HepG2 (cell line): Measurements from ENCODE around the gene THBD.

ENCODE experiments used
- EZH2 ChIP-seq: conservative IDR thresholded peaks from 2 replicates; pipeline ENCODE4 v1.6.1; 2012; ENCODE audit warnings: mild to moderate bottlenecking, low read depth, low read length, moderate library complexity
- JUND ChIP-seq: sonication (generic); formaldehyde crosslinking; IDR thresholded peaks from 2 replicates; pipeline ENCODE4 v1.8.0; 2022; ENCODE audit warnings: mild to moderate bottlenecking, missing genetic modification reagents
- NR1H2 ChIP-seq: sonication (generic); formaldehyde crosslinking; IDR thresholded peaks from 2 replicates; pipeline ENCODE4 v1.8.1; 2022; ENCODE audit warnings: low read depth, missing genetic modification reagents, borderline replicate concordance
- RAD21 ChIP-seq: fragments of 450-650 bp; formaldehyde crosslinking; IDR thresholded peaks from 2 replicates; pipeline ENCODE4 v1.5.0; 2020; ENCODE audit warnings: mild to moderate bottlenecking
- RFX5 ChIP-seq: IDR thresholded peaks from 2 replicates; pipeline ENCODE4 v1.6.1; 2011; ENCODE audit warnings: low read depth, low read length, improper control_type of control experiment
- SRSF9 ChIP-seq: fragments of 200-400 bp; formaldehyde crosslinking; IDR thresholded peaks from 2 replicates; pipeline ENCODE4 v1.6.1; 2018; ENCODE audit warnings: borderline replicate concordance, mild to moderate bottlenecking, low read depth, low read length; ENCODE audit not compliant: insufficient read depth, poor library complexity, severe bottlenecking
- ZBTB8A ChIP-seq: sonication (generic); formaldehyde crosslinking; IDR thresholded peaks from 2 replicates; pipeline ENCODE4 v1.4.0; 2020; ENCODE audit warnings: mild to moderate bottlenecking, low read depth, missing genetic modification reagents, borderline replicate concordance
- TF ChIP-seq, protein P1 (sequence below): sonication (generic); formaldehyde crosslinking; conservative IDR thresholded peaks from 2 replicates; pipeline ENCODE4 v1.4.0; 2020; ENCODE audit warnings: missing genetic modification reagents
- TF ChIP-seq, protein P2 (sequence below): sonication (generic); formaldehyde crosslinking; IDR thresholded peaks from 2 replicates; pipeline ENCODE4 v1.5.1; 2020; ENCODE audit warnings: missing genetic modification reagents, mild to moderate bottlenecking, borderline replicate concordance
- TF ChIP-seq, protein P3 (sequence below): IDR thresholded peaks from 2 replicates; pipeline ENCODE4 v1.6.1; 2016; ENCODE audit warnings: missing genetic modification reagents, missing compliant biosample characterization
- TF ChIP-seq, protein P4 (sequence below): sonication (generic); formaldehyde crosslinking; IDR thresholded peaks from 2 replicates; pipeline ENCODE4 v1.4.0; 2020; ENCODE audit warnings: missing genetic modification reagents
- TF ChIP-seq, protein P5 (sequence below): sonication (generic); formaldehyde crosslinking; IDR thresholded peaks from 2 replicates; pipeline ENCODE4 v1.5.0; 2020; ENCODE audit warnings: mild to moderate bottlenecking, missing genetic modification reagents, borderline replicate concordance
- TF ChIP-seq, protein P6 (sequence below): sonication (generic); formaldehyde crosslinking; IDR thresholded peaks from 2 replicates; pipeline ENCODE4 v1.5.1; 2020; ENCODE audit warnings: missing genetic modification reagents, mild to moderate bottlenecking, borderline replicate concordance
- TF ChIP-seq, protein P7 (sequence below): sonication (generic); formaldehyde crosslinking; IDR thresholded peaks from 2 replicates; pipeline ENCODE4 v1.5.0; 2020; ENCODE audit warnings: missing genetic modification reagents

DNA sequence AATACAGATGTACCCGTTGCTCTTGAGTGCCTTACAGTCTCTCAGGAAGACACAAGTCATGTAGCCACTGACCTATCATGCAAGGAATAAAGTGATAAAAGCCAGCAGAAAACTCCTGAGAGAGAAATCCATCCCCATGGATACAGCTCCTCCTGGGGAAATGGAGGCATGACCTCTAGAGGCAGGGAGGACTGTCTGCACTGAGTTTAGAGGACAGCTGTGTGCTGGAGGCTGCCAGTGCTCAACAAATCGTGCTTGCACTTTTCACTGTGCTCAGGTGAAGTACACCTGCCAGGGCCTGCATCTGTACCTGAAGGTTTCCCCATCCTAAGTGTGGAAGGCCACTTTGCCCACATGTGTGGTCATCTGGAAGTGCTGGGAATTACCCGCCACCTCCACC lies 24.6 kb upstream of the THBD start:
- no peak for TF ChIP-seq NR1H2
- TF ChIP-seq, protein P1, sequence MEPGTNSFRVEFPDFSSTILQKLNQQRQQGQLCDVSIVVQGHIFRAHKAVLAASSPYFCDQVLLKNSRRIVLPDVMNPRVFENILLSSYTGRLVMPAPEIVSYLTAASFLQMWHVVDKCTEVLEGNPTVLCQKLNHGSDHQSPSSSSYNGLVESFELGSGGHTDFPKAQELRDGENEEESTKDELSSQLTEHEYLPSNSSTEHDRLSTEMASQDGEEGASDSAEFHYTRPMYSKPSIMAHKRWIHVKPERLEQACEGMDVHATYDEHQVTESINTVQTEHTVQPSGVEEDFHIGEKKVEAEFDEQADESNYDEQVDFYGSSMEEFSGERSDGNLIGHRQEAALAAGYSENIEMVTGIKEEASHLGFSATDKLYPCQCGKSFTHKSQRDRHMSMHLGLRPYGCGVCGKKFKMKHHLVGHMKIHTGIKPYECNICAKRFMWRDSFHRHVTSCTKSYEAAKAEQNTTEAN (CRISPR knock-in tag) = no peak
- TF ChIP-seq RAD21 (CRISPR knock-in tag) = no peak
- TF ChIP-seq RFX5 = no peak
- TF ChIP-seq ZBTB8A (CRISPR knock-in tag) = no peak
- TF ChIP-seq, protein P2, sequence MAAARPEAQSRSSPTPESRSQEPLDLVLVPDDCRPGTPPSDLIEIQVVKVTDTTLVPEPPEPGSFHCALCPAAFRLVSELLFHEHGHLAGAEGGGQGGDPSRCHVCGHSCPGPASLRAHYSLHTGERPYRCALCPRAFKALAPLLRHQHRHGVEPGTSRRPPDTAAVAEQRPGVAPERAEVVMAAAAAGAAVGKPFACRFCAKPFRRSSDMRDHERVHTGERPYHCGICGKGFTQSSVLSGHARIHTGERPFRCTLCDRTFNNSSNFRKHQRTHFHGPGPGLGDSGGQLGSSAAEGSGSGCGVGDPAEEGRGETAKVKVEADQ (CRISPR knock-in tag) = no peak
- TF ChIP-seq, protein P3, sequence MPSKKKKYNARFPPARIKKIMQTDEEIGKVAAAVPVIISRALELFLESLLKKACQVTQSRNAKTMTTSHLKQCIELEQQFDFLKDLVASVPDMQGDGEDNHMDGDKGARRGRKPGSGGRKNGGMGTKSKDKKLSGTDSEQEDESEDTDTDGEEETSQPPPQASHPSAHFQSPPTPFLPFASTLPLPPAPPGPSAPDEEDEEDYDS (CRISPR knock-in tag) = no peak
- no peak for TF ChIP-seq SRSF9
- TF ChIP-seq, protein P4, sequence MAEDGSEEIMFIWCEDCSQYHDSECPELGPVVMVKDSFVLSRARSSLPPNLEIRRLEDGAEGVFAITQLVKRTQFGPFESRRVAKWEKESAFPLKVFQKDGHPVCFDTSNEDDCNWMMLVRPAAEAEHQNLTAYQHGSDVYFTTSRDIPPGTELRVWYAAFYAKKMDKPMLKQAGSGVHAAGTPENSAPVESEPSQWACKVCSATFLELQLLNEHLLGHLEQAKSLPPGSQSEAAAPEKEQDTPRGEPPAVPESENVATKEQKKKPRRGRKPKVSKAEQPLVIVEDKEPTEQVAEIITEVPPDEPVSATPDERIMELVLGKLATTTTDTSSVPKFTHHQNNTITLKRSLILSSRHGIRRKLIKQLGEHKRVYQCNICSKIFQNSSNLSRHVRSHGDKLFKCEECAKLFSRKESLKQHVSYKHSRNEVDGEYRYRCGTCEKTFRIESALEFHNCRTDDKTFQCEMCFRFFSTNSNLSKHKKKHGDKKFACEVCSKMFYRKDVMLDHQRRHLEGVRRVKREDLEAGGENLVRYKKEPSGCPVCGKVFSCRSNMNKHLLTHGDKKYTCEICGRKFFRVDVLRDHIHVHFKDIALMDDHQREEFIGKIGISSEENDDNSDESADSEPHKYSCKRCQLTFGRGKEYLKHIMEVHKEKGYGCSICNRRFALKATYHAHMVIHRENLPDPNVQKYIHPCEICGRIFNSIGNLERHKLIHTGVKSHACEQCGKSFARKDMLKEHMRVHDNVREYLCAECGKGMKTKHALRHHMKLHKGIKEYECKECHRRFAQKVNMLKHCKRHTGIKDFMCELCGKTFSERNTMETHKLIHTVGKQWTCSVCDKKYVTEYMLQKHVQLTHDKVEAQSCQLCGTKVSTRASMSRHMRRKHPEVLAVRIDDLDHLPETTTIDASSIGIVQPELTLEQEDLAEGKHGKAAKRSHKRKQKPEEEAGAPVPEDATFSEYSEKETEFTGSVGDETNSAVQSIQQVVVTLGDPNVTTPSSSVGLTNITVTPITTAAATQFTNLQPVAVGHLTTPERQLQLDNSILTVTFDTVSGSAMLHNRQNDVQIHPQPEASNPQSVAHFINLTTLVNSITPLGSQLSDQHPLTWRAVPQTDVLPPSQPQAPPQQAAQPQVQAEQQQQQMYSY (CRISPR knock-in tag) = no peak
- TF ChIP-seq, protein P5, sequence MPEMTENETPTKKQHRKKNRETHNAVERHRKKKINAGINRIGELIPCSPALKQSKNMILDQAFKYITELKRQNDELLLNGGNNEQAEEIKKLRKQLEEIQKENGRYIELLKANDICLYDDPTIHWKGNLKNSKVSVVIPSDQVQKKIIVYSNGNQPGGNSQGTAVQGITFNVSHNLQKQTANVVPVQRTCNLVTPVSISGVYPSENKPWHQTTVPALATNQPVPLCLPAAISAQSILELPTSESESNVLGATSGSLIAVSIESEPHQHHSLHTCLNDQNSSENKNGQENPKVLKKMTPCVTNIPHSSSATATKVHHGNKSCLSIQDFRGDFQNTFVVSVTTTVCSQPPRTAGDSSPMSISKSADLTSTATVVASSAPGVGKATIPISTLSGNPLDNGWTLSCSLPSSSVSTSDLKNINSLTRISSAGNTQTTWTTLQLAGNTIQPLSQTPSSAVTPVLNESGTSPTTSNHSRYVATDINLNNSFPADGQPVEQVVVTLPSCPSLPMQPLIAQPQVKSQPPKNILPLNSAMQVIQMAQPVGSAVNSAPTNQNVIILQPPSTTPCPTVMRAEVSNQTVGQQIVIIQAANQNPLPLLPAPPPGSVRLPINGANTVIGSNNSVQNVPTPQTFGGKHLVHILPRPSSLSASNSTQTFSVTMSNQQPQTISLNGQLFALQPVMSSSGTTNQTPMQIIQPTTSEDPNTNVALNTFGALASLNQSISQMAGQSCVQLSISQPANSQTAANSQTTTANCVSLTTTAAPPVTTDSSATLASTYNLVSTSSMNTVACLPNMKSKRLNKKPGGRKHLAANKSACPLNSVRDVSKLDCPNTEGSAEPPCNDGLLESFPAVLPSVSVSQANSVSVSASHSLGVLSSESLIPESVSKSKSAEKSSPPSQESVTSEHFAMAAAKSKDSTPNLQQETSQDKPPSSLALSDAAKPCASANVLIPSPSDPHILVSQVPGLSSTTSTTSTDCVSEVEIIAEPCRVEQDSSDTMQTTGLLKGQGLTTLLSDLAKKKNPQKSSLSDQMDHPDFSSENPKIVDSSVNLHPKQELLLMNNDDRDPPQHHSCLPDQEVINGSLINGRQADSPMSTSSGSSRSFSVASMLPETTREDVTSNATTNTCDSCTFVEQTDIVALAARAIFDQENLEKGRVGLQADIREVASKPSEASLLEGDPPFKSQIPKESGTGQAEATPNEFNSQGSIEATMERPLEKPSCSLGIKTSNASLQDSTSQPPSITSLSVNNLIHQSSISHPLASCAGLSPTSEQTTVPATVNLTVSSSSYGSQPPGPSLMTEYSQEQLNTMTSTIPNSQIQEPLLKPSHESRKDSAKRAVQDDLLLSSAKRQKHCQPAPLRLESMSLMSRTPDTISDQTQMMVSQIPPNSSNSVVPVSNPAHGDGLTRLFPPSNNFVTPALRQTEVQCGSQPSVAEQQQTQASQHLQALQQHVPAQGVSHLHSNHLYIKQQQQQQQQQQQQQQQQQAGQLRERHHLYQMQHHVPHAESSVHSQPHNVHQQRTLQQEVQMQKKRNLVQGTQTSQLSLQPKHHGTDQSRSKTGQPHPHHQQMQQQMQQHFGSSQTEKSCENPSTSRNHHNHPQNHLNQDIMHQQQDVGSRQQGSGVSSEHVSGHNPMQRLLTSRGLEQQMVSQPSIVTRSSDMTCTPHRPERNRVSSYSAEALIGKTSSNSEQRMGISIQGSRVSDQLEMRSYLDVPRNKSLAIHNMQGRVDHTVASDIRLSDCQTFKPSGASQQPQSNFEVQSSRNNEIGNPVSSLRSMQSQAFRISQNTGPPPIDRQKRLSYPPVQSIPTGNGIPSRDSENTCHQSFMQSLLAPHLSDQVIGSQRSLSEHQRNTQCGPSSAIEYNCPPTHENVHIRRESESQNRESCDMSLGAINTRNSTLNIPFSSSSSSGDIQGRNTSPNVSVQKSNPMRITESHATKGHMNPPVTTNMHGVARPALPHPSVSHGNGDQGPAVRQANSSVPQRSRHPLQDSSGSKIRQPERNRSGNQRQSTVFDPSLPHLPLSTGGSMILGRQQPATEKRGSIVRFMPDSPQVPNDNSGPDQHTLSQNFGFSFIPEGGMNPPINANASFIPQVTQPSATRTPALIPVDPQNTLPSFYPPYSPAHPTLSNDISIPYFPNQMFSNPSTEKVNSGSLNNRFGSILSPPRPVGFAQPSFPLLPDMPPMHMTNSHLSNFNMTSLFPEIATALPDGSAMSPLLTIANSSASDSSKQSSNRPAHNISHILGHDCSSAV = no peak
- TF ChIP-seq, protein P6, sequence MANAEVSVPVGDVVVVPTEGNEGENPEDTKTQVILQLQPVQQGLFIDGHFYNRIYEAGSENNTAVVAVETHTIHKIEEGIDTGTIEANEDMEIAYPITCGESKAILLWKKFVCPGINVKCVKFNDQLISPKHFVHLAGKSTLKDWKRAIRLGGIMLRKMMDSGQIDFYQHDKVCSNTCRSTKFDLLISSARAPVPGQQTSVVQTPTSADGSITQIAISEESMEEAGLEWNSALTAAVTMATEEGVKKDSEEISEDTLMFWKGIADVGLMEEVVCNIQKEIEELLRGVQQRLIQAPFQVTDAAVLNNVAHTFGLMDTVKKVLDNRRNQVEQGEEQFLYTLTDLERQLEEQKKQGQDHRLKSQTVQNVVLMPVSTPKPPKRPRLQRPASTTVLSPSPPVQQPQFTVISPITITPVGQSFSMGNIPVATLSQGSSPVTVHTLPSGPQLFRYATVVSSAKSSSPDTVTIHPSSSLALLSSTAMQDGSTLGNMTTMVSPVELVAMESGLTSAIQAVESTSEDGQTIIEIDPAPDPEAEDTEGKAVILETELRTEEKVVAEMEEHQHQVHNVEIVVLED (CRISPR knock-in tag) = no peak
- no peak for TF ChIP-seq EZH2
- TF ChIP-seq, protein P7, sequence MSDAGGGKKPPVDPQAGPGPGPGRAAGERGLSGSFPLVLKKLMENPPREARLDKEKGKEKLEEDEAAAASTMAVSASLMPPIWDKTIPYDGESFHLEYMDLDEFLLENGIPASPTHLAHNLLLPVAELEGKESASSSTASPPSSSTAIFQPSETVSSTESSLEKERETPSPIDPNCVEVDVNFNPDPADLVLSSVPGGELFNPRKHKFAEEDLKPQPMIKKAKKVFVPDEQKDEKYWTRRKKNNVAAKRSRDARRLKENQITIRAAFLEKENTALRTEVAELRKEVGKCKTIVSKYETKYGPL (CRISPR knock-in tag) = no peak
- no peak for TF ChIP-seq JUND (CRISPR knock-in tag)
